ENCODE results near the gene PROM1.

GRCh38 chr4:15936495-15936894, 147.3 kb downstream of the PROM1 start:
- TF ChIP-seq CTCF (conservative IDR thresholded peaks at IDR 0.05; ENCODE audit: low read length) (no peak), EZH2phosphoT487 (IDR thresholded peaks at IDR 0.05; ENCODE audit: borderline replicate concordance, low read depth, low read length) (no peak)

Data from OCI-LY7 (cell line).